Ovary (tissue), 3 donors: ENCODE results near the gene KMT2E.

Source experiments
- CTCF ChIP-seq, 3 donors: fragments of 450-650 bp in 2 of 3; fragments of 200-600 bp in 1 of 3; IDR thresholded peaks; one replicate each; pipeline versions ENCODE4 v1.5.1 to v1.8.0; 2016 to 2022; ENCODE audit warnings: antibody characterized with exemption in 3 of 3, mild to moderate bottlenecking in 1 of 3
- EP300 ChIP-seq: sonication (generic); formaldehyde crosslinking; IDR thresholded peaks from one replicate; pipeline ENCODE4 v1.6.1; 2017; ENCODE audit warnings: antibody characterized with exemption
- donor health status: DM: no; HTN: no; CAD: no.

GRCh38 chr7:105010504-105011130, 3.4 kb upstream of the KMT2E start:
- TF ChIP-seq EP300 (no peak), CTCF (IDR thresholded peaks at IDR 0.05) (no peak)
